Stimulated activated effector memory CD8-positive, alpha-beta T cell treated with anti-CD3 and anti-CD28 coated beads, Interleukin-12 subunit alpha, Interleukin-12 subunit beta, amount 100 ng/mL, for 72 hours (primary cell): Measurements from ENCODE around the gene MECR.
A peak's percentile ranks its signal among the peaks of the same experiment; 100 is the strongest.

Source experiments
- ATAC-seq: fragments of 150-1000 bp; cut with Tn5 transposase; 2 replicates; pipeline ENCODE4 v1.10.0; 2021
- DNase-seq, 2 donors: peaks; one replicate each; pipeline ENCODE4 v3.0.0; 2021 to 2022; ENCODE audit warnings: low spot score in 2 of 2
- H3K27ac Mint-ChIP-seq: one replicate; pipeline ENCODE4 v1.8.0; 2022; ENCODE audit warnings: mild to moderate bottlenecking, mixed read lengths
- H3K36me3 Mint-ChIP-seq: one replicate; pipeline ENCODE4 v1.8.0; 2022; ENCODE audit warnings: mild to moderate bottlenecking, mixed read lengths
- H3K4me1 Mint-ChIP-seq: one replicate; pipeline ENCODE4 v1.8.0; 2022; ENCODE audit warnings: mixed read lengths
- H3K4me3 Mint-ChIP-seq: one replicate; pipeline ENCODE4 v1.8.0; 2022; ENCODE audit warnings: mild to moderate bottlenecking, mixed read lengths
- H3K9me3 Mint-ChIP-seq: one replicate; pipeline ENCODE4 v1.8.0; 2022; ENCODE audit warnings: mixed read lengths

The MECR gene

GRCh38 chr1:29258976-29259801 is 28.5 kb upstream of the MECR start:
- ATAC-seq (peak; percentile 64), DNase-seq (no peak)
- peak overlapping the region; percentile 66 for H3K4me3 Mint-ChIP-seq
- no peak overlapping the region for H3K27ac Mint-ChIP-seq
- H3K9me3 Mint-ChIP-seq: no peaks in the 10 kb centered on the region
- peaks cover 9% of the 10 kb centered on the region for H3K4me1 Mint-ChIP-seq
- H3K36me3 Mint-ChIP-seq: no peaks in the 10 kb centered on the region

GRCh38 chr1:29258189-29258975 is 27.6 kb upstream of the MECR start:
- Mint-ChIP-seq H3K4me3 (peak overlapping the region; percentile 66), H3K4me1 (peaks cover 9% of the 10 kb centered on the region), H3K9me3 (no peaks in the 10 kb centered on the region), H3K27ac (no peak overlapping the region), H3K36me3 (no peaks in the 10 kb centered on the region)
- ATAC-seq (no peak), DNase-seq (no peak)

GRCh38 chr1:29256979-29257804 is 26.5 kb upstream of the MECR start:
- ATAC-seq (no peak), DNase-seq (no peak)
- peaks cover 9% of the 10 kb centered on the region for H3K4me1 Mint-ChIP-seq
- no peak overlapping the region for H3K4me3 Mint-ChIP-seq
- no peaks in the 10 kb centered on the region for H3K9me3 Mint-ChIP-seq
- no peaks in the 10 kb centered on the region for H3K36me3 Mint-ChIP-seq
- no peak overlapping the region for H3K27ac Mint-ChIP-seq

GRCh38 chr1:29256394-29256793 is 25.7 kb upstream of the MECR start:
- no peak overlapping the region for H3K4me3 Mint-ChIP-seq
- ATAC-seq (no peak), DNase-seq (no peak)
- H3K9me3 Mint-ChIP-seq: no peaks in the 10 kb centered on the region
- H3K36me3 Mint-ChIP-seq: no peaks in the 10 kb centered on the region
- H3K4me1 Mint-ChIP-seq: peaks cover 9% of the 10 kb centered on the region
- no peak overlapping the region for H3K27ac Mint-ChIP-seq

- no peak overlapping the region for H3K4me3 Mint-ChIP-seq
- no peaks in the 10 kb centered on the region for H3K36me3 Mint-ChIP-seq
- H3K4me1 Mint-ChIP-seq: peaks cover 4% of the 10 kb centered on the region
- no peak overlapping the region for H3K27ac Mint-ChIP-seq
- DNase-seq (no peak), ATAC-seq (no peak)
- H3K9me3 Mint-ChIP-seq: no peaks in the 10 kb centered on the region
These were observed 24.5 kb upstream of the MECR start for GRCh38 chr1:29255134-29255666.

GRCh38 chr1:29254346-29254745 is 23.6 kb upstream of the MECR start:
- DNase-seq: no peak
- Mint-ChIP-seq H3K4me3 (no peak overlapping the region), H3K27ac (no peak overlapping the region), H3K9me3 (no peaks in the 10 kb centered on the region), H3K4me1 (no peaks in the 10 kb centered on the region), H3K36me3 (no peaks in the 10 kb centered on the region)
- no peak for ATAC-seq

- Mint-ChIP-seq H3K4me1 (no peaks in the 10 kb centered on the region), H3K4me3 (no peak overlapping the region), H3K36me3 (no peaks in the 10 kb centered on the region), H3K27ac (no peak overlapping the region), H3K9me3 (no peaks in the 10 kb centered on the region)
- DNase-seq (no peak), ATAC-seq (no peak)
These were observed 22.4 kb upstream of the MECR start for GRCh38 chr1:29253180-29253579.

- no peaks in the 10 kb centered on the region for H3K36me3 Mint-ChIP-seq
- H3K4me3 Mint-ChIP-seq: no peak overlapping the region
- no peaks in the 10 kb centered on the region for H3K4me1 Mint-ChIP-seq
- H3K27ac Mint-ChIP-seq: no peak overlapping the region
- DNase-seq: no peak
- ATAC-seq: no peak
- no peaks in the 10 kb centered on the region for H3K9me3 Mint-ChIP-seq
These were observed 20.7 kb upstream of the MECR start for GRCh38 chr1:29251164-29252124.

GRCh38 chr1:29249951-29250581 is 19.3 kb upstream of the MECR start:
- Mint-ChIP-seq H3K9me3 (no peaks in the 10 kb centered on the region), H3K4me1 (no peaks in the 10 kb centered on the region), H3K4me3 (no peak overlapping the region), H3K27ac (peak overlapping the region; percentile 13), H3K36me3 (no peaks in the 10 kb centered on the region)
- ATAC-seq: no peak
- no peak for DNase-seq

GRCh38 chr1:29249170-29249691 is 18.5 kb upstream of the MECR start:
- ATAC-seq (no peak), DNase-seq (no peak)
- no peaks in the 10 kb centered on the region for H3K4me1 Mint-ChIP-seq
- no peaks in the 10 kb centered on the region for H3K36me3 Mint-ChIP-seq
- no peaks in the 10 kb centered on the region for H3K9me3 Mint-ChIP-seq
- no peak overlapping the region for H3K4me3 Mint-ChIP-seq
- no peak overlapping the region for H3K27ac Mint-ChIP-seq

GRCh38 chr1:29248409-29248808 is 17.7 kb upstream of the MECR start:
- Mint-ChIP-seq H3K4me1 (no peaks in the 10 kb centered on the region), H3K4me3 (no peak overlapping the region), H3K9me3 (no peaks in the 10 kb centered on the region), H3K36me3 (no peaks in the 10 kb centered on the region), H3K27ac (no peak overlapping the region)
- DNase-seq (no peak), ATAC-seq (no peak)

GRCh38 chr1:29247571-29248273 is 17.0 kb upstream of the MECR start:
- ATAC-seq (no peak), DNase-seq (no peak)
- H3K4me1 Mint-ChIP-seq: no peaks in the 10 kb centered on the region
- no peaks in the 10 kb centered on the region for H3K9me3 Mint-ChIP-seq
- H3K4me3 Mint-ChIP-seq: no peak overlapping the region
- H3K27ac Mint-ChIP-seq: no peak overlapping the region
- H3K36me3 Mint-ChIP-seq: no peaks in the 10 kb centered on the region

- no peak for DNase-seq
- no peaks in the 10 kb centered on the region for H3K4me1 Mint-ChIP-seq
- ATAC-seq: no peak
- H3K4me3 Mint-ChIP-seq: no peak overlapping the region
- H3K9me3 Mint-ChIP-seq: no peaks in the 10 kb centered on the region
- no peaks in the 10 kb centered on the region for H3K36me3 Mint-ChIP-seq
- no peak overlapping the region for H3K27ac Mint-ChIP-seq
These were observed 16.3 kb upstream of the MECR start for GRCh38 chr1:29247044-29247443.
